C4-2B (cell line): ENCODE measurements around the gene SKOR1.

Experiments used
- CTCF ChIP-seq: fragments of 450-650 bp; conservative IDR thresholded peaks from 2 replicates; pipeline ENCODE4 v1.5.1; 2017; ENCODE audit warnings: mild to moderate bottlenecking
- ZFX ChIP-seq: fragments of 450-650 bp; IDR thresholded peaks from 2 replicates; pipeline ENCODE4 v1.6.1; 2017

- TF ChIP-seq CTCF (no peak), ZFX (no peak)
Measured at GRCh38 chr15:67827562-67828277, 2.4 kb downstream of the SKOR1 start.
